ENCODE results near the gene DPF3. TPM values are rescaled to one million over a fixed set of nuclear protein-coding genes. Genes with fewer than 3 reads are reported as not detected.

The DPF3 gene
- total and polyA plus RNA-seq, 11 donors: 13.5 to 53.8 (median 37.0) TPM

- intact Hi-C loops (cut with DNase I): no loop called here
- no peak for DNase-seq
- H3K9me3 ChIP-seq: no peaks in the 10 kb centered on the region
- H3K27ac ChIP-seq: no peak overlapping the region
- no peak overlapping the region for H3K4me3 ChIP-seq
- no peak for ATAC-seq
- TF ChIP-seq POLR2A (IDR thresholded peaks at IDR 0.05): no peak
- TF ChIP-seq CTCF (IDR thresholded peaks at IDR 0.05): no peak
- no peaks in the 10 kb centered on the region for H3K27me3 ChIP-seq
- WGBS, 4 donors: 94 to 95% (median 94%) methylated on average over 5 of the region's 5 CpGs
- H3K4me1 ChIP-seq: peaks cover 0 to 3% (median 0%) of the 10 kb centered on the region in 12 donors
- no peaks in the 10 kb centered on the region for H3K36me3 ChIP-seq
Measured at GRCh38 chr14:72598306-72598705, 295.6 kb downstream of the DPF3 start.

- Histone ChIP-seq H3K27me3 (no peaks in the 10 kb centered on the region), H3K4me3 (no peak overlapping the region), H3K36me3 (no peaks in the 10 kb centered on the region), H3K4me1 (peaks cover 0 to 3% (median 0%) of the 10 kb centered on the region in 12 donors), H3K9me3 (no peaks in the 10 kb centered on the region), H3K27ac (no peak overlapping the region)
- DNase-seq: no peak
- TF ChIP-seq POLR2A (IDR thresholded peaks at IDR 0.05): no peak
- TF ChIP-seq CTCF (IDR thresholded peaks at IDR 0.05): no peak
- 62 to 86% (median 79%) methylated on average over 16 of the region's 16 CpGs for WGBS, 4 donors
- intact Hi-C loops (cut with DNase I): no loop called here
- no peak for ATAC-seq
Measured at GRCh38 chr14:72597252-72598233, 296.4 kb downstream of the DPF3 start.

GRCh38 chr14:72595152-72595862, 298.6 kb downstream of the DPF3 start:
- 93 to 96% (median 94%) methylated on average over 8 of the region's 8 CpGs for WGBS, 4 donors
- no peak overlapping the region for H3K4me3 ChIP-seq
- no peak overlapping the region for H3K27ac ChIP-seq
- peaks cover 0 to 5% (median 0%) of the 10 kb centered on the region in 9 donors for H3K27me3 ChIP-seq
- TF ChIP-seq CTCF (IDR thresholded peaks at IDR 0.05): no peak
- no peak for TF ChIP-seq POLR2A (IDR thresholded peaks at IDR 0.05)
- no peaks in the 10 kb centered on the region for H3K36me3 ChIP-seq
- intact Hi-C loops (cut with DNase I): no loop called here
- ATAC-seq: no peak
- H3K9me3 ChIP-seq: no peaks in the 10 kb centered on the region
- DNase-seq: no peak
- peaks cover 0 to 3% (median 0%) of the 10 kb centered on the region in 12 donors for H3K4me1 ChIP-seq

All from heart left ventricle (tissue), 16 donors.